Adrenal gland (tissue), 12 donors: ENCODE data around the gene WNT5B. TPM values are rescaled to one million over a fixed set of nuclear protein-coding genes. Genes with fewer than 3 reads are reported as not detected.
A peak's percentile ranks its signal among the peaks of the same experiment; 100 is the strongest.

ENCODE experiments used
- DNase-seq, 7 donors: peaks; one replicate each; pipeline ENCODE4 v3.0.0-alpha.2; 2019 to 2020
- H3K27ac ChIP-seq, 5 donors: fragments of 200-600 bp; sonication (generic) in 4 of 5; 1 replicate in 3 of 5; 2 replicates in 2 of 5; pipeline versions ENCODE4 v1.5.1 to v1.8.0; 2016 to 2020; ENCODE audit warnings: mild to moderate bottlenecking in 1 of 5
- H3K27me3 ChIP-seq: fragments of 200-600 bp; 2 replicates; pipeline ENCODE4 v1.8.0; 2021
- H3K36me3 ChIP-seq, 2 donors: fragments of 200-600 bp; replicated peaks in 1 of 2; 1 replicate in 1 of 2; 2 replicates in 1 of 2; pipeline versions ENCODE4 v1.5.1 to v1.8.0; 2018 to 2022
- H3K4me1 ChIP-seq, 2 donors: fragments of 200-600 bp; replicated peaks in 1 of 2; 1 replicate in 1 of 2; 2 replicates in 1 of 2; pipeline versions ENCODE4 v1.5.1 to v1.8.0; 2018 to 2021
- H3K4me3 ChIP-seq, 4 donors: fragments of 200-600 bp; sonication (generic) in 3 of 4; one replicate each; pipeline ENCODE4 v1.5.1; 2016 to 2018
- H3K9me3 ChIP-seq, 3 donors: fragments of 200-600 bp; sonication (generic) in 1 of 3; replicated peaks in 1 of 3; 1 replicate in 2 of 3; 2 replicates in 1 of 3; pipeline versions ENCODE4 v1.5.1 to v1.8.0; 2016 to 2021
- POLR2A ChIP-seq, 2 donors: fragments of 450-650 bp; IDR thresholded peaks; one replicate each; pipeline ENCODE4 v1.6.1; 2017; ENCODE audit warnings: antibody characterized with exemption in 2 of 2, mild to moderate bottlenecking in 2 of 2, moderate library complexity in 1 of 2
- WGBS, 4 donors: extraction: QIAGEN DNeasy Blood & Tissue Kit in 2 of 4; methylation state at CpG; one replicate each; pipeline versions ENCODE4 v1.1.5 to v1.1.7; 2013 to 2017; 5-methylcytosine and 5-hydroxymethylcytosine counted together
- intact Hi-C, 2 donors: fragments of 100-400 bp; cut with DNase I; formaldehyde crosslinking; loops; one replicate each; pipeline versions ENCODE4 v1.14.1 to v1.15.0; 2022 to 2023
- polyA plus RNA-seq, 3 donors: library from polyadenylated mRNA; stranded (reverse); fragments of 200-250 nt in 2 of 3; fragments of 350-450 nt in 1 of 3; fragmentation: Illumina TruSeq in 1 of 3; extraction: RNeasy Lipid Tissue Mini Kit (QIAGEN cat#74804) in 1 of 3; gene quantifications; one replicate each; pipeline ENCODE4 v1.2.3, GENCODE V29; 2013 to 2014
- total RNA-seq, 9 donors: library from RNA; depleted of rRNA in 4 of 9; stranded (reverse); fragments of >200 nt in 4 of 9; fragments of 120-200 nt in 1 of 9; fragmentation: NEBNext Ultra II Directional in 1 of 9; extraction: Animal tissue kit (Norgen Biotek cat#: 25700) in 1 of 9; gene quantifications; one replicate each; pipeline versions ENCODE4 v1.1.0 to v1.2.4, GENCODE V29; 2013 to 2023
- TF ChIP-seq, protein P1 (sequence below), 6 experiments: fragments of 450-650 bp in 4 of 6; fragments of 200-600 bp in 2 of 6; sonication (generic) in 1 of 6; IDR thresholded peaks; 1 replicate in 5 of 6; 2 replicates in 1 of 6; pipeline versions ENCODE4 v1.5.1 to v1.8.0; 2016 to 2021; ENCODE audit warnings: antibody characterized with exemption in 6 of 6, mild to moderate bottlenecking in 2 of 6, moderate library complexity in 1 of 6
- donor health status: healthy with polysubstance abuse.
- donor health status: Bipolar disorder and iron deficiency.
- donor health status: DM: yes; HTN: yes; CAD: no.
- donor health status: DM: no; HTN: no; CAD: no.
- donor health status: DM: no; HTN: no; CAD: no.
- donor health status: DM: yes; HTN: yes; CAD: no.

WNT5B gene
- total and polyA plus RNA-seq, 12 donors: 0.44 to 11.1 (median 1.6) TPM

GRCh38 chr12:1619159-1619558 lies 9.9 kb upstream of the WNT5B start:
- no peaks in the 10 kb centered on the region for H3K27me3 ChIP-seq
- intact Hi-C loops: no loop called here
- H3K36me3 ChIP-seq: no peaks in the 10 kb centered on the region
- H3K4me1 ChIP-seq: no peaks in the 10 kb centered on the region
- TF ChIP-seq, protein P1, sequence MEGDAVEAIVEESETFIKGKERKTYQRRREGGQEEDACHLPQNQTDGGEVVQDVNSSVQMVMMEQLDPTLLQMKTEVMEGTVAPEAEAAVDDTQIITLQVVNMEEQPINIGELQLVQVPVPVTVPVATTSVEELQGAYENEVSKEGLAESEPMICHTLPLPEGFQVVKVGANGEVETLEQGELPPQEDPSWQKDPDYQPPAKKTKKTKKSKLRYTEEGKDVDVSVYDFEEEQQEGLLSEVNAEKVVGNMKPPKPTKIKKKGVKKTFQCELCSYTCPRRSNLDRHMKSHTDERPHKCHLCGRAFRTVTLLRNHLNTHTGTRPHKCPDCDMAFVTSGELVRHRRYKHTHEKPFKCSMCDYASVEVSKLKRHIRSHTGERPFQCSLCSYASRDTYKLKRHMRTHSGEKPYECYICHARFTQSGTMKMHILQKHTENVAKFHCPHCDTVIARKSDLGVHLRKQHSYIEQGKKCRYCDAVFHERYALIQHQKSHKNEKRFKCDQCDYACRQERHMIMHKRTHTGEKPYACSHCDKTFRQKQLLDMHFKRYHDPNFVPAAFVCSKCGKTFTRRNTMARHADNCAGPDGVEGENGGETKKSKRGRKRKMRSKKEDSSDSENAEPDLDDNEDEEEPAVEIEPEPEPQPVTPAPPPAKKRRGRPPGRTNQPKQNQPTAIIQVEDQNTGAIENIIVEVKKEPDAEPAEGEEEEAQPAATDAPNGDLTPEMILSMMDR (IDR thresholded peaks at IDR 0.05): no peak
- no peak for TF ChIP-seq POLR2A (IDR thresholded peaks at IDR 0.05)
- H3K4me3 ChIP-seq: no peak overlapping the region
- H3K9me3 ChIP-seq: no peaks in the 10 kb centered on the region
- no peak for DNase-seq
- 69 to 79% (median 76%) methylated on average over 4 of the region's 4 CpGs for WGBS, 4 donors
- H3K27ac ChIP-seq: peak overlapping the region in 1 of 5 donors; percentile 38

- WGBS, 4 donors: 63 to 71% (median 70%) methylated on average over 8 of the region's 8 CpGs
- TF ChIP-seq, protein P1 (IDR thresholded peaks at IDR 0.05): no peak
- TF ChIP-seq POLR2A (IDR thresholded peaks at IDR 0.05): no peak
- Histone ChIP-seq H3K27ac (peak overlapping the region in 1 of 5 donors; percentile 38), H3K9me3 (no peaks in the 10 kb centered on the region), H3K27me3 (no peaks in the 10 kb centered on the region), H3K4me3 (no peak overlapping the region), H3K36me3 (no peaks in the 10 kb centered on the region), H3K4me1 (no peaks in the 10 kb centered on the region)
- intact Hi-C loops: no loop called here
- peak in 6 of 7 donors; percentile 41 to 77 (median 54) for DNase-seq
These were observed 9.4 kb upstream of the WNT5B start for GRCh38 chr12:1619587-1619986.

- Histone ChIP-seq H3K27ac (no peak overlapping the region), H3K27me3 (no peaks in the 10 kb centered on the region), H3K4me1 (no peaks in the 10 kb centered on the region), H3K4me3 (no peak overlapping the region), H3K9me3 (no peaks in the 10 kb centered on the region), H3K36me3 (no peaks in the 10 kb centered on the region)
- WGBS, 4 donors: 19 to 57% (median 40%) methylated on average over 1 of the region's 1 CpG
- intact Hi-C loops: no loop called here
- no peak for TF ChIP-seq POLR2A (IDR thresholded peaks at IDR 0.05)
- TF ChIP-seq, protein P1 (IDR thresholded peaks at IDR 0.05): no peak
- DNase-seq: no peak
These were observed 8.9 kb upstream of the WNT5B start for GRCh38 chr12:1620092-1620491.

DNA sequence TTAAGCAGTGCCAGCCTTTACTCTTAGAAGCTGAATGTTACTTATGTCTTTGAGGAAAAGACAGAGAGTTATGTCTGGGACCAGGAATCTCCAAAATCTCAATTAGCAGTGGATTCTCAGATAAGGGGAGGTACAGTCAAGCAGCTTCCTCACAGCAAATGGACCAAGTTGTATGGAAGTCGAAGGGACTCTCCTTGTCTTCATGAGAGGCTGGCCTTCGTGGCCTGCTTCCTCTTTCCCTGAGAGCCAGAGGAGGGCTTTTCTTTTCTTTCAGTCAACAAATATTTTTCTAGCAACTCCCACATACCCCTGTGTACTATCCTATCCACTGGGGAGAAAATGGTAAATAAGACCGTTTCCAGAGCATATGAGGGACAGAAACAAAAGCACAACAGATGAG lies 6.6 kb upstream of the WNT5B start:
- WGBS, 4 donors: 80 to 88% (median 83%) methylated on average over 3 of the region's 3 CpGs
- DNase-seq: no peak
- no peak overlapping the region for H3K4me3 ChIP-seq
- TF ChIP-seq, protein P1 (IDR thresholded peaks at IDR 0.05): no peak
- TF ChIP-seq POLR2A (IDR thresholded peaks at IDR 0.05): no peak
- H3K9me3 ChIP-seq: no peaks in the 10 kb centered on the region
- H3K36me3 ChIP-seq: no peaks in the 10 kb centered on the region
- intact Hi-C loops: no loop called here
- H3K27ac ChIP-seq: no peak overlapping the region
- H3K4me1 ChIP-seq: no peaks in the 10 kb centered on the region
- no peaks in the 10 kb centered on the region for H3K27me3 ChIP-seq
